Pancreas (tissue), 10 donors: ENCODE data around the gene PLD6. TPM values are rescaled to one million over a fixed set of nuclear protein-coding genes. Genes with fewer than 3 reads are reported as not detected.
A peak's percentile ranks its signal among the peaks of the same experiment; 100 is the strongest.

Experiments used
- ATAC-seq, 4 donors: fragments of 200-7000 bp; cut with Tn5 transposase; one replicate each; pipeline versions ENCODE4 v1.8.0 to v1.9.1; 2020; ENCODE audit warnings: mild to moderate bottlenecking in 4 of 4, moderate library complexity in 4 of 4
- DNase-seq, 6 donors: peaks; one replicate each; pipeline ENCODE4 v3.0.0-alpha.2; 2020
- FAIRE-seq: peaks from 2 replicates; lab custom pipeline; 2012; peaks lifted over from hg19 to GRCh38; lab: Jason Lieb, UNC
- H3K27ac ChIP-seq, 4 donors: fragments of 200-600 bp; sonication (generic); 1 replicate in 3 of 4; 2 replicates in 1 of 4; pipeline versions ENCODE4 v1.5.0 to v1.8.0; 2020
- H3K27me3 ChIP-seq, 4 donors: fragments of 200-600 bp; one replicate each; pipeline ENCODE4 v1.8.0; 2021
- H3K36me3 ChIP-seq, 3 donors: fragments of 200-600 bp; sonication (generic) in 1 of 3; one replicate each; pipeline versions ENCODE4 v1.5.0 to v1.8.0; 2020 to 2021
- H3K4me1 ChIP-seq, 3 donors: fragments of 200-600 bp; one replicate each; pipeline ENCODE4 v1.8.0; 2021
- H3K4me3 ChIP-seq, 4 donors: fragments of 200-600 bp; sonication (generic) in 2 of 4; one replicate each; pipeline versions ENCODE4 v1.5.0 to v1.8.0; 2020 to 2021
- H3K9me3 ChIP-seq, 4 donors: fragments of 200-600 bp; one replicate each; pipeline ENCODE4 v1.8.0; 2021
- WGBS, 2 donors: extraction: QIAGEN DNeasy Blood & Tissue Kit; methylation state at CpG; one replicate each; pipeline ENCODE4 v1.1.7; 2013; 5-methylcytosine and 5-hydroxymethylcytosine counted together
- intact Hi-C, 3 donors: fragments of 100-400 bp; cut with DNase I; formaldehyde crosslinking; loops; one replicate each; pipeline versions ENCODE4 v1.11.1 to v1.14.2; 2022
- polyA plus RNA-seq, 2 donors: library from polyadenylated mRNA; stranded (reverse); fragments of 200-250 nt; gene quantifications; one replicate each; pipeline ENCODE4 v1.2.3, GENCODE V29; 2013
- total RNA-seq, 6 donors: library from RNA; stranded (reverse); fragmentation: NEBNext Ultra II Directional in 4 of 6; extraction: Animal tissue kit (Norgen Biotek cat#: 25700) in 4 of 6; gene quantifications; one replicate each; pipeline versions ENCODE4 v1.2.1 to v1.2.4, GENCODE V29; 2021 to 2023
- TF ChIP-seq, protein P1 (sequence below), 4 donors: fragments of 200-600 bp; sonication (generic) in 3 of 4; IDR thresholded peaks; one replicate each; pipeline versions ENCODE4 v1.5.0 to v1.8.0; 2021; ENCODE audit warnings: antibody characterized with exemption in 4 of 4
- donor health status: healthy with polysubstance abuse.
- donor health status: DM: no; HTN: no; CAD: no; lungs with moderate emphysema.
- donor health status: DM: no; HTN: no; CAD: no.
- donor health status: control.
- donor health status: control.
- donor health status: Bipolar disorder and iron deficiency.
- donor health status: DM: yes; HTN: yes; CAD: no.
- donor health status: DM: no; HTN: no; CAD: no.
- donor health status: DM: no; HTN: no; CAD: no.
- donor health status: DM: yes; HTN: yes; CAD: no.

PLD6 gene
- total and polyA plus RNA-seq, 8 donors: 1.5 to 3.4 (median 2.4) TPM

DNA sequence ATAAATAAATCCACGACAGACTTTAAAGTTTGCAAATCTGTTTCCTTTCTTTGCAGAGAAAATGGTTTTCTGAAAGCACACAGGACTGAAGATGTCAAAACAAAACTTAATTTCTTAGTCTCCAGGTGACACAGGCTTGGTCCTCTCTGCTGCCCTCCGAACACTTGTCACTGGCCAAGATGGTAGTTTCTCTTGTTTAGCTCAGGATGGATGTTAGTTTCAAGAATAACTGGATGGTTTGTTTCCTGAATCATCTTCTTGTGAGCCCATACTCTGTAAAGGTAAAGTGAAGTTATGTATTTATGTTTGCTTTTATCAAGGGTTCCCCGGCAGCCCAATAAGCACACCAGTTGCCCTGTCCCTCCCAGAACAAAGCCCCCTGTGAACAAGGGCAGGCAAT lies 40.7 kb upstream of the PLD6 start:
- ATAC-seq: no peak
- Histone ChIP-seq H3K4me3 (no peak overlapping the region), H3K4me1 (no peaks in the 10 kb centered on the region), H3K27ac (no peak overlapping the region), H3K9me3 (no peaks in the 10 kb centered on the region), H3K27me3 (no peaks in the 10 kb centered on the region), H3K36me3 (peaks cover 0 to 36% (median 8%) of the 10 kb centered on the region in 3 donors)
- WGBS, 2 donors: 91 to 92% methylated on average over 3 of the region's 3 CpGs
- no peak for DNase-seq
- no peak for FAIRE-seq
- TF ChIP-seq, protein P1, sequence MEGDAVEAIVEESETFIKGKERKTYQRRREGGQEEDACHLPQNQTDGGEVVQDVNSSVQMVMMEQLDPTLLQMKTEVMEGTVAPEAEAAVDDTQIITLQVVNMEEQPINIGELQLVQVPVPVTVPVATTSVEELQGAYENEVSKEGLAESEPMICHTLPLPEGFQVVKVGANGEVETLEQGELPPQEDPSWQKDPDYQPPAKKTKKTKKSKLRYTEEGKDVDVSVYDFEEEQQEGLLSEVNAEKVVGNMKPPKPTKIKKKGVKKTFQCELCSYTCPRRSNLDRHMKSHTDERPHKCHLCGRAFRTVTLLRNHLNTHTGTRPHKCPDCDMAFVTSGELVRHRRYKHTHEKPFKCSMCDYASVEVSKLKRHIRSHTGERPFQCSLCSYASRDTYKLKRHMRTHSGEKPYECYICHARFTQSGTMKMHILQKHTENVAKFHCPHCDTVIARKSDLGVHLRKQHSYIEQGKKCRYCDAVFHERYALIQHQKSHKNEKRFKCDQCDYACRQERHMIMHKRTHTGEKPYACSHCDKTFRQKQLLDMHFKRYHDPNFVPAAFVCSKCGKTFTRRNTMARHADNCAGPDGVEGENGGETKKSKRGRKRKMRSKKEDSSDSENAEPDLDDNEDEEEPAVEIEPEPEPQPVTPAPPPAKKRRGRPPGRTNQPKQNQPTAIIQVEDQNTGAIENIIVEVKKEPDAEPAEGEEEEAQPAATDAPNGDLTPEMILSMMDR (IDR thresholded peaks at IDR 0.05): no peak
- intact Hi-C loops: no loop called here

DNA sequence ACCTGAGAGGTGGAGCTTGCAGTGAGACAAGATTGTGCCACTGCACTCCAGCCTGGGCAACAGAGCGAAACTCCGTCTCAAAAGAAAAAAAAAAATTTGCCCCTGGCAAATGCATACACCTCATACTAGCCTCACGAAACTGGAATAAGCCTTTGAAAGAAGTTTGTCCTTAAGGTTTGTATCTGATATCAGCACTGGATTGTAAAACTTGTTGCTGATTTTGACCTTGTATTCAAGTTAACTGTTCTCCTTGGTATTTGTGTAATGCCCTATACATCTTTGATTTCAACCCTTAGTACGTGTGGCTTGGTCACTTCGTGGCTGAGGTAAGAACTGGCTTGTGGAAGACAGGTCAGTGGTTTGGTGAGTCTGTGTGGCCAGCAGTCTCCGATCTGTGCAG lies 37.0 kb upstream of the PLD6 start:
- TF ChIP-seq, protein P1 (IDR thresholded peaks at IDR 0.05): no peak
- no peak for ATAC-seq
- H3K27me3 ChIP-seq: no peaks in the 10 kb centered on the region
- H3K4me1 ChIP-seq: no peaks in the 10 kb centered on the region
- WGBS, 2 donors: 79 to 82% methylated on average over 6 of the region's 6 CpGs
- no peak for FAIRE-seq
- no peaks in the 10 kb centered on the region for H3K9me3 ChIP-seq
- H3K36me3 ChIP-seq: peaks cover 0 to 26% (median 3%) of the 10 kb centered on the region in 3 donors
- H3K4me3 ChIP-seq: no peak overlapping the region
- intact Hi-C loops: no loop called here
- no peak overlapping the region for H3K27ac ChIP-seq
- DNase-seq: peak in 1 of 6 donors; percentile 1

DNA sequence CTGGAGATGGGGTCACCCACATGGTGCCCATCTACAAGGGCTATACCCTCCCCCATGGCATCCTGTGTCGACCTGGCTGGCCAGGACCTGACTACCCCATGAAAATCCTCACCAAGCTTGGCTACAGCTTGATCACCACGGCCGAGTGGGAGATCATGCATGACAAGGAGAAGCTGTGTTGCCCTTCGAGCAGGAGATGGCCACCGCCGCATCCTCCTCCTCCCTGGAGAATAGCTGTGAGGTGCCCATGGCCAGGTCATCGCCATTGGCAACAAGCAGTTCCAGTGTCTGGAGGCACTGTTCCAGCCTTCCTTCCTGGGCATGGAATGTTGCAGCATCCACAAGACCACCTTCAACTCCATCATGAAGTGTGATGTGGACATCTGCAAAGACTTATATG lies 36.1 kb upstream of the PLD6 start:
- H3K9me3 ChIP-seq: no peaks in the 10 kb centered on the region
- H3K27ac ChIP-seq: no peak overlapping the region
- H3K36me3 ChIP-seq: peaks cover 0 to 17% (median 0%) of the 10 kb centered on the region in 3 donors
- 84 to 90% methylated on average over 7 of the region's 7 CpGs for WGBS, 2 donors
- no peak overlapping the region for H3K4me3 ChIP-seq
- no peaks in the 10 kb centered on the region for H3K27me3 ChIP-seq
- intact Hi-C loops: no loop called here
- TF ChIP-seq, protein P1 (IDR thresholded peaks at IDR 0.05): no peak
- H3K4me1 ChIP-seq: no peaks in the 10 kb centered on the region
- no peak for ATAC-seq
- peak in 2 of 6 donors; percentile 32 to 54 for DNase-seq
- FAIRE-seq: no peak

DNA sequence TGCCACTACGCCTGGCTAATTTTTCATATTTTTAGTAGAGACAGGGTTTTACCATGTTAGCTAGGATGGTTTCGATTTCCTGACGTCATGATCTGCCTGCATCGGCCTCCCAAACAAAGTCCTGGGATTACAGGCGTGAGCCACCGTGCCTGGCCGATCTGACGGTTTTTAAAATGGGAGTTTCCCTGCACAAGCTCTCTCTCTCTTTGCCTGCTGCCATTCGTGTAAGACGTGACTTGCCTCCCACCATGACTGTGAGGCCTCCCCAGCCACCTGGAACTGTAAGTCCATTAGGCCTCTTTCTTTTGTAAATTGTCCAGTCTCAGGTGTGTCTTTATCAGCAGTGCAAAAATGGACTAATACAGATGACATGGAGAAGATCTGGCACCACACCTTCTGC lies 35.5 kb upstream of the PLD6 start:
- TF ChIP-seq, protein P1 (IDR thresholded peaks at IDR 0.05): no peak
- 77 to 83% methylated on average over 10 of the region's 10 CpGs for WGBS, 2 donors
- Histone ChIP-seq H3K4me3 (no peak overlapping the region), H3K36me3 (peaks cover 0 to 11% (median 0%) of the 10 kb centered on the region in 3 donors), H3K27me3 (no peaks in the 10 kb centered on the region), H3K9me3 (no peaks in the 10 kb centered on the region), H3K4me1 (no peaks in the 10 kb centered on the region), H3K27ac (no peak overlapping the region)
- FAIRE-seq (no peak), ATAC-seq (no peak), DNase-seq (peak in 2 of 6 donors; percentile 10 to 38)
- intact Hi-C loops: no loop called here

DNA sequence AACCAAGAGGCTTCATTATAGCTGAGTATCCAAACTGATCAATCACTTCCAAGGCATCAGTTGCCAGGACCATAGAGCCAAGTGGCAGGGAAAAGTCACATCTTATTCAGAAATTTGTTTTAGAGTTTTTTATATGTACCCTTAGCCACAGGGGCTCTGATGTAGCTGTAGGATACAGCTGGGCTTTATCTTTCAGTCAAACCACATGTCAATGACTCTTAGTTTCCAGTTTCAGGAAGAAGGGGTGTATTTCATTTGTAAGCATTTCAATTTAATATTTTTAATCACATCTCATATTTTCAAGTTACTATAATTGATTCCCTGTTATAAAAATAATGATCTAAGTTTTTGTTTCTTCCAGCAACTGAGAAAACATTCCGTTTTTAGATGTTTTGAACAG lies 33.7 kb upstream of the PLD6 start:
- Histone ChIP-seq H3K36me3 (no peaks in the 10 kb centered on the region), H3K4me1 (peaks cover 0 to 6% (median 0%) of the 10 kb centered on the region in 3 donors), H3K9me3 (no peaks in the 10 kb centered on the region), H3K27ac (no peak overlapping the region), H3K4me3 (no peak overlapping the region), H3K27me3 (no peaks in the 10 kb centered on the region)
- DNase-seq (no peak), FAIRE-seq (no peak), ATAC-seq (no peak)
- 55 to 78% methylated on average over 1 of the region's 1 CpG for WGBS, 2 donors
- intact Hi-C loops: no loop called here
- TF ChIP-seq, protein P1 (IDR thresholded peaks at IDR 0.05): no peak
